Large intestine (tissue), 3 donors: ENCODE data around the gene MAB21L1. TPM values are rescaled to one million over a fixed set of nuclear protein-coding genes. Genes with fewer than 3 reads are reported as not detected.

Experiments used
- DNase-seq, 2 donors: peaks; one replicate each; pipeline versions ENCODE4 v3.0.0 to v3.0.0-alpha.2; 2013
- H3K27ac ChIP-seq: one replicate; pipeline ENCODE4 v1.5.1; 2013; ENCODE audit warnings: low read length
- H3K27me3 ChIP-seq: 2 replicates; pipeline ENCODE4 v1.6.1; 2013; ENCODE audit warnings: low read length; ENCODE audit not compliant: control insufficient read depth, insufficient read depth
- H3K36me3 ChIP-seq: 2 replicates; pipeline ENCODE4 v1.6.1; 2013; ENCODE audit warnings: low read length; ENCODE audit not compliant: control insufficient read depth, insufficient read depth
- H3K4me1 ChIP-seq: one replicate; pipeline ENCODE4 v1.6.1; 2013; ENCODE audit warnings: low read length; ENCODE audit not compliant: control insufficient read depth, insufficient read depth
- H3K4me3 ChIP-seq: one replicate; pipeline ENCODE4 v1.5.1; 2013; ENCODE audit warnings: low read length
- H3K9me3 ChIP-seq: one replicate; pipeline ENCODE4 v1.6.1; 2013; ENCODE audit warnings: mild to moderate bottlenecking, low read depth, low read length, moderate library complexity; ENCODE audit not compliant: control insufficient read depth
- WGBS: methylation state at CpG from one replicate; pipeline ENCODE4 v1.1.5; 2013; ENCODE audit warnings: low lambda C conversion rate; ENCODE audit not compliant: insufficient coverage; 5-methylcytosine and 5-hydroxymethylcytosine counted together
- polyA plus RNA-seq: library from polyadenylated mRNA; unstranded; fragments of 120-200 nt; gene quantifications from one replicate; pipeline ENCODE4 v1.2.1, GENCODE V29; 2013

The MAB21L1 gene
- polyA plus RNA-seq, 1 donor: 7.1 TPM

GRCh38 chr13:35448465-35448864 lies 28.0 kb downstream of the MAB21L1 start:
- no peak for DNase-seq
- Histone ChIP-seq H3K9me3 (no peaks in the 10 kb centered on the region), H3K27me3 (no peaks in the 10 kb centered on the region), H3K36me3 (no peaks in the 10 kb centered on the region), H3K27ac (no peak overlapping the region), H3K4me3 (no peak overlapping the region), H3K4me1 (no peaks in the 10 kb centered on the region)
- 33% methylated on average over 1 of the region's 1 CpG for WGBS
